ENCODE results near the gene CBARP. TPM values are rescaled to one million over a fixed set of nuclear protein-coding genes. Genes with fewer than 3 reads are reported as not detected.

The CBARP gene
- total RNA-seq, 1 donor from 2014 or later = 74.7 TPM

DNA sequence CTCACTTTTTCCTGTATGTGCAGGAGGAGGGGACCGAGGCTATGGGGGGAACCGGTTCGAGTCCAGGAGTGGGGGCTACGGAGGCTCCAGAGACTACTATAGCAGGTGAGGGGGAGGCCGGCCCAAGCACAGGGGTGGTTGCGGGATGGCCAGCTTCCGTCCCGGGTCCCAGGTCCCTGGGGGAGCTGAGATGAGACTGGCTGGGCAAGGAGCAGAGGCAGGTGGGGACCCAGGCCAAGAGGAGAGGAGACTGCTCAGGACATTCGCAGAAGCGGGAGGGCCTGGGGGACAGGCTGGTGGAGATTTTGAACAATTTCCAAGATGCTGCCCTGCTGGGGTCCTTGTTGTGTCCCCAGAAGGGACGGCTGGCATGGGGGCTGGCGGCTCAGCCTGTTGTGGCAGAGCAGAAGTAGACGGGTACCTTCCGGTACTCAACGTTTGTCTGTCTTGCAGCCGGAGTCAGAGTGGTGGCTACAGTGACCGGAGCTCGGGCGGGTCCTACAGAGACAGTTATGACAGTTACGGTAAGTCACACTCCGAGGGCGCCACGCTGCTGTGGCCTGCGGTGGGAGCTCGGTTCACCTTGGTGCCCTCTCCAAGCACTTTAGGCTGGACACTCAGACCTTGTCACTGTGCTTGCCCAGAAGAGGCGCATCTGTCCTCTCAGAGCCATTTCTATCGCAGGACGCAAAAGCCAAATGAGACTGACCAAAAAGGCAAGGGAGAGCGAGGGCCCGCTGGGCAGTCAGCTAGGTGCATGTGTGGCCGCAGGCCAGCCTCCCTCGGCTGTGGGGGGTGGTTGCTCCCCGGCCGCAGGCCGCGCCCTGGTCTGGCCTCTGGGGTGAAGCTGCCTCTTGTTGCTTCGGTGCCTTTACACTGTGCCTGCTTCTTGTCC is 34.0 kb upstream of the CBARP start:
- H3K36me3 Mint-ChIP-seq (ENCODE audit: unreplicated experiment) = no peaks in the 10 kb centered on the region
- TF ChIP-seq, protein P1, sequence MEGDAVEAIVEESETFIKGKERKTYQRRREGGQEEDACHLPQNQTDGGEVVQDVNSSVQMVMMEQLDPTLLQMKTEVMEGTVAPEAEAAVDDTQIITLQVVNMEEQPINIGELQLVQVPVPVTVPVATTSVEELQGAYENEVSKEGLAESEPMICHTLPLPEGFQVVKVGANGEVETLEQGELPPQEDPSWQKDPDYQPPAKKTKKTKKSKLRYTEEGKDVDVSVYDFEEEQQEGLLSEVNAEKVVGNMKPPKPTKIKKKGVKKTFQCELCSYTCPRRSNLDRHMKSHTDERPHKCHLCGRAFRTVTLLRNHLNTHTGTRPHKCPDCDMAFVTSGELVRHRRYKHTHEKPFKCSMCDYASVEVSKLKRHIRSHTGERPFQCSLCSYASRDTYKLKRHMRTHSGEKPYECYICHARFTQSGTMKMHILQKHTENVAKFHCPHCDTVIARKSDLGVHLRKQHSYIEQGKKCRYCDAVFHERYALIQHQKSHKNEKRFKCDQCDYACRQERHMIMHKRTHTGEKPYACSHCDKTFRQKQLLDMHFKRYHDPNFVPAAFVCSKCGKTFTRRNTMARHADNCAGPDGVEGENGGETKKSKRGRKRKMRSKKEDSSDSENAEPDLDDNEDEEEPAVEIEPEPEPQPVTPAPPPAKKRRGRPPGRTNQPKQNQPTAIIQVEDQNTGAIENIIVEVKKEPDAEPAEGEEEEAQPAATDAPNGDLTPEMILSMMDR (IDR thresholded peaks at IDR 0.05; ENCODE audit: partially characterized antibody, unreplicated experiment) = no peak
- peaks cover 22% of the 10 kb centered on the region for H3K9me3 Mint-ChIP-seq (ENCODE audit: unreplicated experiment)
- H3K4me1 Mint-ChIP-seq (ENCODE audit: low read depth, unreplicated experiment) = peaks cover 34% of the 10 kb centered on the region
- peaks cover 20% of the 10 kb centered on the region for H3K27me3 Mint-ChIP-seq (ENCODE audit: unreplicated experiment)
- peak overlapping the region; percentile 55 for H3K27ac Mint-ChIP-seq (ENCODE audit: unreplicated experiment)
- H3K4me3 Mint-ChIP-seq (ENCODE audit: unreplicated experiment) = peak overlapping the region; percentile 89
- DNase-seq = no peak

- no peaks in the 10 kb centered on the region for H3K36me3 Mint-ChIP-seq (ENCODE audit: unreplicated experiment)
- TF ChIP-seq, protein P1 (IDR thresholded peaks at IDR 0.05; ENCODE audit: partially characterized antibody, unreplicated experiment) = no peak
- H3K27me3 Mint-ChIP-seq (ENCODE audit: unreplicated experiment) = peaks cover 20% of the 10 kb centered on the region
These were observed 33.2 kb upstream of the CBARP start for GRCh38 chr19:1270854-1271527.

GRCh38 chr19:1270213-1270853 is 32.5 kb upstream of the CBARP start:
- DNase-seq = no peak
- Mint-ChIP-seq H3K27me3 (ENCODE audit: unreplicated experiment) (peaks cover 20% of the 10 kb centered on the region), H3K4me3 (ENCODE audit: unreplicated experiment) (peak overlapping the region; percentile 89), H3K9me3 (ENCODE audit: unreplicated experiment) (peaks cover 22% of the 10 kb centered on the region), H3K36me3 (ENCODE audit: unreplicated experiment) (no peaks in the 10 kb centered on the region), H3K27ac (ENCODE audit: unreplicated experiment) (peak overlapping the region; percentile 73), H3K4me1 (ENCODE audit: low read depth, unreplicated experiment) (peaks cover 37% of the 10 kb centered on the region)
- TF ChIP-seq, protein P1 (IDR thresholded peaks at IDR 0.05; ENCODE audit: partially characterized antibody, unreplicated experiment) = no peak

More at GRCh38 chr19:1270854-1271527, 33.2 kb upstream of the CBARP start:
- Mint-ChIP-seq H3K4me3 (ENCODE audit: unreplicated experiment) (peak overlapping the region; percentile 89), H3K9me3 (ENCODE audit: unreplicated experiment) (peaks cover 22% of the 10 kb centered on the region), H3K4me1 (ENCODE audit: low read depth, unreplicated experiment) (peaks cover 35% of the 10 kb centered on the region), H3K27ac (ENCODE audit: unreplicated experiment) (peak overlapping the region; percentile 73)
- no peak for DNase-seq

GRCh38 chr19:1269478-1270212 is 31.8 kb upstream of the CBARP start:
- Mint-ChIP-seq H3K36me3 (ENCODE audit: unreplicated experiment) (no peaks in the 10 kb centered on the region), H3K27ac (ENCODE audit: unreplicated experiment) (peak overlapping the region; percentile 73), H3K4me1 (ENCODE audit: low read depth, unreplicated experiment) (peaks cover 44% of the 10 kb centered on the region), H3K9me3 (ENCODE audit: unreplicated experiment) (peaks cover 22% of the 10 kb centered on the region), H3K27me3 (ENCODE audit: unreplicated experiment) (peaks cover 21% of the 10 kb centered on the region), H3K4me3 (ENCODE audit: unreplicated experiment) (peak overlapping the region; percentile 89)
- TF ChIP-seq, protein P1 (IDR thresholded peaks at IDR 0.05; ENCODE audit: partially characterized antibody, unreplicated experiment) = no peak
- peak; percentile 89 for DNase-seq

Measured in glutamatergic neuron (in vitro differentiated cells).